Calu3 (cell line): Measurements from ENCODE around the gene MEN1. TPM values are rescaled to one million over a fixed set of nuclear protein-coding genes. Genes with fewer than 3 reads are reported as not detected.

ENCODE experiments used
- BruUV-seq: library from RNA; stranded (reverse); fragments of 400-500 nt; replicated peaks from 2 replicates; lab custom pipeline; 2021; lab: Mats Ljungman, UMichigan
- CTCF ChIA-PET: fragments of 300-600 bp; sonication (Branson Sonifier 250); formaldehyde crosslinking; loops from one replicate; lab custom pipeline; 2022; ENCODE audit warnings: antibody characterized with exemption; lab: Charles Lee
- DNase-seq: peaks from one replicate; pipeline ENCODE4 v3.0.0; 2022
- H3K27ac Mint-ChIP-seq: one replicate; pipeline ENCODE4 v1.8.0; 2022; ENCODE audit warnings: mixed read lengths; ENCODE audit not compliant: unreplicated experiment
- H3K27me3 Mint-ChIP-seq: one replicate; pipeline ENCODE4 v1.8.0; 2022; ENCODE audit warnings: mixed read lengths; ENCODE audit not compliant: unreplicated experiment
- H3K36me3 Mint-ChIP-seq: one replicate; pipeline ENCODE4 v1.8.0; 2022; ENCODE audit warnings: mild to moderate bottlenecking, moderate library complexity, mixed read lengths; ENCODE audit not compliant: insufficient read depth, unreplicated experiment
- H3K4me1 Mint-ChIP-seq: one replicate; pipeline ENCODE4 v1.8.0; 2022; ENCODE audit warnings: mild to moderate bottlenecking, low read depth, mixed read lengths; ENCODE audit not compliant: unreplicated experiment
- H3K4me3 Mint-ChIP-seq: one replicate; pipeline ENCODE4 v1.8.0; 2022; ENCODE audit warnings: mild to moderate bottlenecking, low read depth, moderate library complexity, mixed read lengths; ENCODE audit not compliant: unreplicated experiment
- H3K9me3 Mint-ChIP-seq: one replicate; pipeline ENCODE4 v1.8.0; 2022; ENCODE audit warnings: low read depth, mixed read lengths; ENCODE audit not compliant: unreplicated experiment
- intact Hi-C: fragments of 100-400 bp; cut with micrococcal nuclease; formaldehyde crosslinking; loops from one replicate; pipeline ENCODE4 v1.10.0; 2022; ENCODE audit not compliant: unreplicated experiment
- total RNA-seq: library from RNA; stranded (reverse); gene quantifications from 2 replicates; pipeline ENCODE4 v1.2.3, GENCODE V29; 2022
- TF ChIP-seq, protein P1 (sequence below): fragments of 200-600 bp; IDR thresholded peaks from one replicate; pipeline ENCODE4 v1.8.0; 2022; ENCODE audit warnings: antibody characterized with exemption; ENCODE audit not compliant: unreplicated experiment

The MEN1 gene
- total RNA-seq, 1 experiment from 2014 or later: 39.8 TPM

DNA sequence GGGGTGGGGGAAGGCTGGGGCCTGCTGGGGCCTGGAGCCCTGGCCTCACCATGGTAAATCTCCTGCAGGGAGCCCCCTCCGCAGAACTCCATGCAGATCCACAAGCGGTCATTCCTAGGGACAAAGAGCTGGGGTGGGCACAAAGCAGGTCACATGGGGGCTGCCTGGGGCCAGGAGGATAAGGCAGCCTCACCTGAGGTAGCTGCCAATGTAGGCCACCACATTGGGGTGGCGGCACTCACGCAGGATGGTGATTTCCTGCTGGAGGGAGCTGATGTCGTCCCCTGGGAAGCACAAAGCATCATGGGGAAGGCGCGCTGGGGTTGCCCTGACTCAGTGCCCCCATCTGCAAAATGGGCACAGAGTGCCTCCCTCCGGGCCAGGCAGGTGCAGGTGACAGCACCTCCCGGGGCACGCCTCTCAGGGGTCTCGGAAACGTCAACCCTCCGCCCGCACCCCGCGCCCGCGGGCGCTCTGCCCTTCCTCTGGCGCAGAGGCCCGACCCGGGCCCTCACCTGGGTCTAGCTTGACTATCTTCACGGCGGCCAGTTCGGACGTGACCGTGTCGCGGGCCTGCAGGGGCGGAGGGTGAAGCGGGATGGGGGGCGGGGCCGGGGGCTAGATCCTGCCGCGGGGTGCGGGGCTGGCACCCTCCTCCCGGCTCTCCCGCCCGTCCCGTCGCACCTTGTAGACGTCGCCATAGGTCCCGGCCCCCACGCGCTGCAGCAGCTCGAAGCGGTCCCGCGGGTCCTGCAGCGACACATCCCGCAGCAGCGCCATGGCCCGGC is 7.8 kb downstream of the MEN1 start:
- Mint-ChIP-seq H3K9me3 (no peaks in the 10 kb centered on the region), H3K4me3 (peak overlapping the region; percentile 68), H3K4me1 (peaks cover 18% of the 10 kb centered on the region), H3K27me3 (no peaks in the 10 kb centered on the region), H3K27ac (no peak overlapping the region), H3K36me3 (peaks cover 24% of the 10 kb centered on the region)
- BruUV-seq: no TSS peak
- intact Hi-C loops: no loop called here
- CTCF ChIA-PET: interaction anchor here (0.6 kb wide), 1 partner anchor 536 kb away, joined by 5 read pairs; no protein-coding TSS in a partner anchor
- no peak for DNase-seq
- TF ChIP-seq, protein P1, sequence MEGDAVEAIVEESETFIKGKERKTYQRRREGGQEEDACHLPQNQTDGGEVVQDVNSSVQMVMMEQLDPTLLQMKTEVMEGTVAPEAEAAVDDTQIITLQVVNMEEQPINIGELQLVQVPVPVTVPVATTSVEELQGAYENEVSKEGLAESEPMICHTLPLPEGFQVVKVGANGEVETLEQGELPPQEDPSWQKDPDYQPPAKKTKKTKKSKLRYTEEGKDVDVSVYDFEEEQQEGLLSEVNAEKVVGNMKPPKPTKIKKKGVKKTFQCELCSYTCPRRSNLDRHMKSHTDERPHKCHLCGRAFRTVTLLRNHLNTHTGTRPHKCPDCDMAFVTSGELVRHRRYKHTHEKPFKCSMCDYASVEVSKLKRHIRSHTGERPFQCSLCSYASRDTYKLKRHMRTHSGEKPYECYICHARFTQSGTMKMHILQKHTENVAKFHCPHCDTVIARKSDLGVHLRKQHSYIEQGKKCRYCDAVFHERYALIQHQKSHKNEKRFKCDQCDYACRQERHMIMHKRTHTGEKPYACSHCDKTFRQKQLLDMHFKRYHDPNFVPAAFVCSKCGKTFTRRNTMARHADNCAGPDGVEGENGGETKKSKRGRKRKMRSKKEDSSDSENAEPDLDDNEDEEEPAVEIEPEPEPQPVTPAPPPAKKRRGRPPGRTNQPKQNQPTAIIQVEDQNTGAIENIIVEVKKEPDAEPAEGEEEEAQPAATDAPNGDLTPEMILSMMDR: no peak

DNA sequence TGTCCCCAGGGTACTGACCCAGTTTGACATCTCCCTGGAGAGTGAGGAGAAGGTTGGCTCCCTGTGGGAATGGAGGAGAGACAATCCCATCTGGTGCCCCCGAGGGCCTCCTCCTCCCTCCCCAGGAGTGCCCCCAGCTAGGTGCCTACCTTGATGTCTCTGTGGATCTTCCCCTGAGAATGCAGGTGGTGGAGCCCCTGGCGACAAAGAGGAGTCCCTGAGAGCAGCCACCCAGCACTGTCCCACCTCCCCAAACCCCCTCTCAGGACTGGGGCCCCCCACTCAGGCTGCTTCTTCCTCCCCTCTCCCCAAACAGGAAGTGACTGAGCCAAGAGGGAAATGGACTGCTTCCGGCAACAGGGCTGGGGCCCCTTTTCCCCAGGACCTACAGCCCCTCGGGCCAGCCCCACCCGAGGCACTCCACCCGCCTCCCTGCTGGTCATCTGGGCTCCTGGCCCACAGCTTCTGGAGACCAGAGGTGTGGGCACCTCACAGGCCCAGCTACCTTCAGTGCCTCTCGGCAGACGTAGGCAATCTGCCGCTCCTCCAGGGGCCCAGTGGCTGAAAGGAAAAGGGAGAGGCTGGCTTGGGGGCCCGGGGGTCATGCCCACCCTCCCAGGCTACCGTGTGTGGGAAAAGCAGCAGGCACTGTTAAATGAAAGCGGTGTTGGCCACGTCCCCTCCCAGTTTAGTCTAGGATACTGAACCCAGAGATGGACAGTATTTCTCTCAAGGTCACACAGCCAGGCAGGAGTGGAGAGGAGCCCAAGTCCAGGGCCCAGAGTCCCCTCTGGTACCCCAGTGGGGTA is 8.6 kb downstream of the MEN1 start:
- no TSS peak for BruUV-seq
- no peaks in the 10 kb centered on the region for H3K9me3 Mint-ChIP-seq
- TF ChIP-seq, protein P1: no peak
- no peak overlapping the region for H3K27ac Mint-ChIP-seq
- no peaks in the 10 kb centered on the region for H3K27me3 Mint-ChIP-seq
- peaks cover 24% of the 10 kb centered on the region for H3K36me3 Mint-ChIP-seq
- CTCF ChIA-PET: interaction anchor here (0.6 kb wide), 1 partner anchor 139 kb away, joined by 7 read pairs; no protein-coding TSS in a partner anchor
- H3K4me1 Mint-ChIP-seq: peaks cover 18% of the 10 kb centered on the region
- intact Hi-C loops: no loop called here
- no peak for DNase-seq
- H3K4me3 Mint-ChIP-seq: peak overlapping the region; percentile 68

DNA sequence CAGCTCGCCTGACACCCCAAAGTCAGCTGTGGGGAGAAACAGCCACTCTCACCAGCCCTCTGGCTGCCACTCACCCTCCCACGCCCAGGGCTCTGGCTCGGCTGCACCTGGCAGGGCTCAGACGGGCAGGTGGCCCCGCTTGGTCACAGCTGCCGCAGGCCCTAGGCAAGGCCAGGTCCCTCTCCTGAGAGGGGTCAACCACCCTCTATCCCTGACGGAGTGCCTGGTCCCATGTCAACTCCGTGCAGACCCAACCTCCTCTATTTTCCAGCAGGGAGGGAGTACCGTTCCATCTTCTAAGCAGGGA is 9.2 kb downstream of the MEN1 start:
- Mint-ChIP-seq H3K4me1 (peaks cover 18% of the 10 kb centered on the region), H3K4me3 (no peak overlapping the region), H3K36me3 (peaks cover 23% of the 10 kb centered on the region), H3K27ac (no peak overlapping the region), H3K27me3 (no peaks in the 10 kb centered on the region), H3K9me3 (no peaks in the 10 kb centered on the region)
- TF ChIP-seq, protein P1: no peak
- CTCF ChIA-PET: interaction anchor here (0.6 kb wide), 1 partner anchor 139 kb away, joined by 7 read pairs; no protein-coding TSS in a partner anchor
- BruUV-seq: no TSS peak
- intact Hi-C loops: no loop called here
- no peak for DNase-seq

DNA sequence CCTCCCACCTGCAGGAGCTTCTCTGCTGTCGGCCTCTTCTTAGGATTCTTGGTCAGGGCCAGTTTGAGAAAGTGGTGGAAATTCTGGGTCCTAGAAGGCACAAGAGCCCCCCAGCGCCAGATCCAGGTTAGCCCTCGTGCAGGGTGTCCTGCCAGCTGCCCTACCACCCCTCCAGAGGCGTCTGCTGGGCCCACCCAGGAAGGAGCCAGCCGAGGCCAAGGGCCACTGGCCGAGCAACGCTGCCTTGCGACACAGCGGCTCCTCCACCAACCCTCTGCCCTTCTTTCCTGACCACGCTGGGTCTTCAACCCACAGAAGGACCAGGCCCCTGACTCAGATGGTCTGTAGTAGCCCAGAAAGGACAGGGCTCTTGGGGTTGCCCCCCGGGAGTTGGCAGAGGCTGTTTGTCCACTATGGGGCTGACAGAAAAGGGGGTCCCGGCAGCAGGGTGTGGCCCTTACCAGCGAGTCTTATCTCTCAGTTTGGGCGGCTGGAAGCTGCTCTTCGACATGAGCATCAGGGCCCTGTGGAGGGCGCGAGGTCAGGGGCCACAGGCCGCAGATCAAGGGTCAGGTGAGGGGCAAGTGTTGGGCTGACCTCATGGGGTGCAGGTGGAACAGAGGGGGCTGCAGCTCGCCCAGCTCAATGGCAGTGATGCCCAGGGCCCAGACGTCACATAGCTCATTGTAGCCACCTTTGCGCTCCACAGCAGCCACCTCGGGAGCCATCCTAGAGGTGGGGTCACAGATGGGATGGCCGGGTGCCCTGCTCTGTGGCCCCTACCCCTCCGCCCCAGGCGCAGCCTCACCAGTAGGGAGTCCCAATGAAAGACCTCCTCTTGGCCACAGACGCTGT is 9.8 kb downstream of the MEN1 start:
- H3K9me3 Mint-ChIP-seq: no peaks in the 10 kb centered on the region
- CTCF ChIA-PET: no interaction called here
- no TSS peak for BruUV-seq
- peaks cover 17% of the 10 kb centered on the region for H3K36me3 Mint-ChIP-seq
- TF ChIP-seq, protein P1: no peak
- no peaks in the 10 kb centered on the region for H3K27me3 Mint-ChIP-seq
- H3K4me3 Mint-ChIP-seq: no peak overlapping the region
- intact Hi-C loops: no loop called here
- H3K4me1 Mint-ChIP-seq: peaks cover 18% of the 10 kb centered on the region
- no peak for DNase-seq
- H3K27ac Mint-ChIP-seq: no peak overlapping the region
